ENCODE data around the gene FRMD4A. TPM values are rescaled to one million over a fixed set of nuclear protein-coding genes. Genes with fewer than 3 reads are reported as not detected.

FRMD4A gene
- total RNA-seq, 2 experiments from 2014 or later: 0.82 to 0.94 TPM

DNA sequence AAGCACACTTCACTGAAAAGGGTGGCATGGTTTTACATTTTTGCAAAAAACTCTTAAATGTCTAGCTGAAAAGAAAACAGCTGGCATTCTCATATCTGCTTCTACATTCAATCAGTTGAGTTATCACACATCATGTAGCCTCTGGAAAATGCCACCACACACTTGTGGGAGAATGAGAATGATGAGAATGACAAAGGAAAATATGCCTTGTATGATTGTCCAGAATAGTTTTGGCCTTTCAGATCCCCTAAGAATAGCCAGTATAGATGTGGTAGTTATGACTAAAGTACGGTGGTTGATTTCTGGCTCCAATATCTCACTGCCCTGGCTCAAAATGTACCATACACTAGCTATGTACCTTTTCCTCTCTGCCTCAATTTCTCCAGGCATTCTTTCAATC is 30.2 kb upstream of the FRMD4A start:
- H3K9me3 Mint-ChIP-seq (ENCODE audit: insufficient read depth): no peaks in the 10 kb centered on the region
- no peak for DNase-seq
- POLR2A ChIA-PET: no interaction called here
- no peak for ATAC-seq
- H3K4me3 Mint-ChIP-seq: no peak overlapping the region
- no peak overlapping the region for H3K27ac Mint-ChIP-seq
- H3K36me3 Mint-ChIP-seq (ENCODE audit: low read depth): no peaks in the 10 kb centered on the region
- peaks cover 25% of the 10 kb centered on the region for H3K27me3 Mint-ChIP-seq (ENCODE audit: low read depth)
- CTCF ChIA-PET: no interaction called here
- no peaks in the 10 kb centered on the region for H3K4me1 Mint-ChIP-seq (ENCODE audit: low read depth)

DNA sequence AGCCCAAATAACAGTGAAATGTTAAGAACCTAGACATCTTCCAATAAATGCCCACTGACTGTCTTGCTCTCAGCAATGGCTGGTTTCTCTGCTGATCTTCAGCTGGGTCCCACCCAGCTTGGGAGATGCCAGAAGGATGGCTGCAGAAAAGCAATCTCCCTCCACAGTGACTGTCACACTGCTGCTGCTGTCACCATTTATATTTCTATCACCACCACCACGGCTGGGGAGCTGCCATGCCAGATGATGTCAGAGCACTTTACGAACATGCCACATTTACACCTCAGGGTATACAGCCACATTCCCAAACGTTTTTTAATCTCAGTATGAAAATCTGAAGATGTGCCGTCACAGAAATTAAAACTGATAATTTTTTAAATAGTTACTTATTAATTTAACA is 29.8 kb upstream of the FRMD4A start:
- no peaks in the 10 kb centered on the region for H3K36me3 Mint-ChIP-seq (ENCODE audit: low read depth)
- DNase-seq (no peak), ATAC-seq (no peak)
- no peak overlapping the region for H3K27ac Mint-ChIP-seq
- peaks cover 26% of the 10 kb centered on the region for H3K27me3 Mint-ChIP-seq (ENCODE audit: low read depth)
- H3K9me3 Mint-ChIP-seq (ENCODE audit: insufficient read depth): no peaks in the 10 kb centered on the region
- H3K4me3 Mint-ChIP-seq: no peak overlapping the region
- CTCF ChIA-PET: no interaction called here
- POLR2A ChIA-PET: no interaction called here
- no peaks in the 10 kb centered on the region for H3K4me1 Mint-ChIP-seq (ENCODE audit: low read depth)

DNA sequence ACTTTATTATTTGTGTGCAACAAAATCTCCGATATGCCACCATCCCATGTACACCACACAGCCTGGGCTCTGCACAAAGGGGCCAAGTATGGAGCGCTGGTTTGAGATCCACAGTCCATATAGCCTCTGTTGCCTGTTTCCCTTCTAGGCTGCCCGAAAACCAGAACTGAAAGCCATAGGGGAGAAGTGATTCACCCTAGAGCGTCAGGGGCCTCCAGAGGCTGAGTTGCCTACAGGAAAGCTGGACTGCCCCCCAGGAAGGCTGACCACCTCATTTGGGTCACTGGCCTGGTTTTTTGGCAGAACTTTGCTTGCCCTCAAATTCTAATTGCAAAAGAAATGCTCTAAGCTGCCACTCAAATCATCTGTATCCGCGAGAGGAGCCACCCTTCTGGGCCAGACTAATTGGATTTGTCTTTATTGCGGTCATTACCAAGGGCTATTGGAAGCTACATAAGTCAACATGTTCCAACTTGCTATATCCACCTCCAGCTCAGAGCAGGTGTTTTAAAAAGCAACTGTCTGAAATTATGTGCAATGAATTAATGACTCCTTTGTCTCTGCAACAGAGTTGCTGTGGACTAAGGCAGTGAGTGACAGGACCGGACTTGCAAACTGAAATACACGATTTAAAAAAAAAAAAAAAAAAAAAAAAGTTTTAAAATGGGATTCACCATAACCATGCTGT is 28.3 kb upstream of the FRMD4A start:
- DNase-seq (no peak), ATAC-seq (no peak)
- H3K4me3 Mint-ChIP-seq: no peak overlapping the region
- H3K27me3 Mint-ChIP-seq (ENCODE audit: low read depth): peaks cover 26% of the 10 kb centered on the region
- no peaks in the 10 kb centered on the region for H3K36me3 Mint-ChIP-seq (ENCODE audit: low read depth)
- ChIA-PET POLR2A (no interaction called here), CTCF (no interaction called here)
- H3K4me1 Mint-ChIP-seq (ENCODE audit: low read depth): no peaks in the 10 kb centered on the region
- no peaks in the 10 kb centered on the region for H3K9me3 Mint-ChIP-seq (ENCODE audit: insufficient read depth)
- H3K27ac Mint-ChIP-seq: no peak overlapping the region

DNA sequence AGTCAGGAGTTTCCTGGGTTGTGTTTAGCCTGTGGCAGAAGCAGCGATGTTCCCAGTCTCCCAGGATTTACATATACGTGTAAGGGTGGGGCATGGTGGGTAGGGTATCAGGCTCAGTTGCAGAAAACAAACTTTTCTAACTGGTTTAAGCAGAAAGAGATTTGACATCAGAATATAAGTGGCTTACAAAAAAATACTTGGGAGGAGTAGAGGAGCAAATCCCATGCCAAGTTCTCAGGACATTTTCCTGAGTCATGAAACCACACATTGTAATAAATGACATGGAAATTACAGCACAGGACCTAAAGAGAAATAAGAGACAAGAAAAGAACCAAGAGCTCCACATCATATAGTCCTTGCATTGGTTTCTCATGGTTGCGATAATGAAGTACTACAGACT is 26.2 kb upstream of the FRMD4A start:
- POLR2A ChIA-PET: no interaction called here
- H3K9me3 Mint-ChIP-seq (ENCODE audit: insufficient read depth): no peaks in the 10 kb centered on the region
- no peaks in the 10 kb centered on the region for H3K36me3 Mint-ChIP-seq (ENCODE audit: low read depth)
- DNase-seq: no peak
- H3K4me3 Mint-ChIP-seq: no peak overlapping the region
- no peak for ATAC-seq
- H3K4me1 Mint-ChIP-seq (ENCODE audit: low read depth): no peaks in the 10 kb centered on the region
- CTCF ChIA-PET: no interaction called here
- peaks cover 16% of the 10 kb centered on the region for H3K27me3 Mint-ChIP-seq (ENCODE audit: low read depth)
- no peak overlapping the region for H3K27ac Mint-ChIP-seq

DNA sequence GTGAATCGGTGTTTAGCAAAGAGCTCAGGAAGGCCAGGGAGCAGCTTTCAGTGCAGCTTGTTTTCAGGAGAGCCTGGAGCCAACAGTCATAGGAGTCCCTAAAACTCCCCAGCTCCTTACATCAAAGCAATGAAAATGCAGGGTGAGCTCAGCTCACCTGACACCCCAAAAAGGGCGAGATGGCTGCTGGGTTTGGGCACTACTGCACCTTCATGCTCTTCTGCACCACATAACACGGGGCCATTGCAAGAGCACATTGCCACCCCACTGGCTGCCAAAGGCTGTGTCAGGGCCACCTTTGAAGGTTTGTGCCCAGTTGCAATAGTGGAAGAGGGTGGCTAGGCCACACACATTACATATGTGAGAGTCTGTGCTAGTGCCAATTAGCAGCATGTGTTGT is 25.0 kb upstream of the FRMD4A start:
- Mint-ChIP-seq H3K27ac (no peak overlapping the region), H3K4me1 (ENCODE audit: low read depth) (no peaks in the 10 kb centered on the region), H3K9me3 (ENCODE audit: insufficient read depth) (no peaks in the 10 kb centered on the region), H3K36me3 (ENCODE audit: low read depth) (no peaks in the 10 kb centered on the region), H3K4me3 (no peak overlapping the region), H3K27me3 (ENCODE audit: low read depth) (peaks cover 11% of the 10 kb centered on the region)
- DNase-seq (no peak), ATAC-seq (no peak)
- CTCF ChIA-PET: no interaction called here
- POLR2A ChIA-PET: no interaction called here

DNA sequence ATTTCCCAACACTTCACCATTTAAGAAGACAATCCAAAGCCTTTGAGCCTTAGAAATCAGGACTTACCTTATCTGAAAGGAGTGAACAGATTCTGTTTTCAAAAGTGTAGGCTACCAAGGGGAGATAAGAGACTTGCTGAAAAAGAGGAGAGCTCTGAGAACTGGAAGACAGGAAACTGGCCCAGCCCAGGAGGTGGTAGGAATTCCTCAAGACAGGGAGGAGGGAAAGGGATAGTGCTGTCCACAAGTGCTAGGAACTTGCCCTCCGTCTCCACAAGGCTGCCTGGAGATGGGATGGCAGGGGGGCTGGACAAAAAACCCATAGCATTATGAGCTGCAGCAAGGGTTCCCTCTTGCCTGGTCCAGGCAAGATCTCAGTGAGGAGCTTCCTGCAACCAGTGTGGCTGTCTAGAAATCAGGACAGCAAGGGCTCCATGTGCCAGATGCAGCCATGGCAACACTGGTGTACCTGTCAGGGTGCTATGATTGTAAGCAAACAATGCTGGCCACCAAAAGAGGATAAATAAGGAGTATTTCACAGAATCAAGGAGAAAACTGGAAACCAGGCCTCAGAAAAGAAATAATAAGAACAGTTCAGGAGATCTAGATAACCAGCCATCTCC is 22.7 kb upstream of the FRMD4A start:
- H3K9me3 Mint-ChIP-seq (ENCODE audit: insufficient read depth): no peaks in the 10 kb centered on the region
- ChIA-PET POLR2A (no interaction called here), CTCF (no interaction called here)
- no peak overlapping the region for H3K4me3 Mint-ChIP-seq
- DNase-seq (no peak), ATAC-seq (no peak)
- H3K27ac Mint-ChIP-seq: no peak overlapping the region
- H3K27me3 Mint-ChIP-seq (ENCODE audit: low read depth): peaks cover 8% of the 10 kb centered on the region
- H3K4me1 Mint-ChIP-seq (ENCODE audit: low read depth): no peaks in the 10 kb centered on the region
- no peaks in the 10 kb centered on the region for H3K36me3 Mint-ChIP-seq (ENCODE audit: low read depth)

DNA sequence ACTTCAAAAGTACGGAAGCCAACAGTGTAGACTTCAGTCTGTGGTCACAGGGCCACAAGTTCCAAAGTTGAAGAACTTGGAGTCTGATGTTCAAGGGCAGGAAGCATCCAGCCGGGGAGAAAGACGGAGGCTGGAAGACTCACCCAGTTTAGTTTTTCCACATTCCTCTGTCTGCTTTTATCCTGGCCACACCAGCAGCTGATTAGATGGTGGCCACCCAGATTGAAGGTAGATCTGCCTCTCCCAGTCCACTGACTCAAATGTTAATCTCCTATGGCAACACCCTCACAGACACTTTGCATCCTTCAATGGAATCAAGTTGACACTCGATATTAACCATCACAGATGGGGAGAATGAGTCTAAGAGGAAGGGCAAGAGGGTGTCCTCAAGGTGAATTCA is 19.3 kb upstream of the FRMD4A start:
- ChIA-PET CTCF (no interaction called here), POLR2A (no interaction called here)
- no peak overlapping the region for H3K4me3 Mint-ChIP-seq
- no peaks in the 10 kb centered on the region for H3K4me1 Mint-ChIP-seq (ENCODE audit: low read depth)
- peaks cover 3% of the 10 kb centered on the region for H3K27me3 Mint-ChIP-seq (ENCODE audit: low read depth)
- H3K36me3 Mint-ChIP-seq (ENCODE audit: low read depth): no peaks in the 10 kb centered on the region
- no peak overlapping the region for H3K27ac Mint-ChIP-seq
- ATAC-seq (no peak), DNase-seq (no peak)
- no peaks in the 10 kb centered on the region for H3K9me3 Mint-ChIP-seq (ENCODE audit: insufficient read depth)

DNA sequence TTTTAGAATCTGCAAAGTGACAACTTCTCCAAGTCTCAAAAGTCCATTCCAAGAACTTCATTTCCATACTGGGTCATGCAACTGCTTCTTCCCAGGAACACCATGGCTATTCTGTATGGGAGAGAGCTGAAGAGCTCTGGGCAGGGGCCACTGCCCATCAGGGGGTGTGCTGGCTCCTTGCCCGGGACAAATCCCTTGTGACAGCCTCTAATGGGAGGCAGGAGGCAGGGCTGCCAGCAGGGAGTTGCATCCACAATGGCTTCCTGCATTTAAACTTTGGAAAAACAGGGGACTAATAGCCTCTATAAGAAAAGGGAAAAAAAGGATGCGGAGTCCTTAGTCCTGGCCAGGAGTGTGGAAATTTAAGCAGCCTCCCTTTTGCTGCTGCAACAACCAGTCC is 18.4 kb upstream of the FRMD4A start:
- peaks cover 7% of the 10 kb centered on the region for H3K27me3 Mint-ChIP-seq (ENCODE audit: low read depth)
- DNase-seq: no peak
- ChIA-PET POLR2A (no interaction called here), CTCF (no interaction called here)
- H3K9me3 Mint-ChIP-seq (ENCODE audit: insufficient read depth): no peaks in the 10 kb centered on the region
- H3K36me3 Mint-ChIP-seq (ENCODE audit: low read depth): no peaks in the 10 kb centered on the region
- ATAC-seq: no peak
- H3K4me1 Mint-ChIP-seq (ENCODE audit: low read depth): no peaks in the 10 kb centered on the region
- no peak overlapping the region for H3K4me3 Mint-ChIP-seq
- no peak overlapping the region for H3K27ac Mint-ChIP-seq

DNA sequence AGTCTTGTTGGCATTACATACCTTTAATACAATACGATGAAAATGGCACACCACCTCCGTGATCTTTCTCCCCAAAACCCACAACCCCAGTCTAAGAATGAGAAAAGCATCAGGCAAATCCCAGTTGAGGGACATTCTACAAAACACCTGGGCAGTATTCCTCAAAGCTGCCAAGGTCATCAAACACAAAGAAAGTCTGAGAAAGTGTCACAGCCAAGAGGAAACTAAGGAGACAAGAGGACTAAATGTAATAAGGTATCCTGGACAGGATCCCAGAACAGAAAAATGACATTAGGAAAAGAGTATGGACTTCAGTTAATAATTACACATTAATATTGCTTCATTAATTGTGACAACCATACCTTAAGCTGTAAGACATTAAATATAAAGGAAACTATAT is 14.5 kb upstream of the FRMD4A start:
- H3K4me3 Mint-ChIP-seq: no peak overlapping the region
- no peak for ATAC-seq
- ChIA-PET POLR2A (no interaction called here), CTCF (no interaction called here)
- no peaks in the 10 kb centered on the region for H3K4me1 Mint-ChIP-seq (ENCODE audit: low read depth)
- peaks cover 12% of the 10 kb centered on the region for H3K27me3 Mint-ChIP-seq (ENCODE audit: low read depth)
- H3K9me3 Mint-ChIP-seq (ENCODE audit: insufficient read depth): no peaks in the 10 kb centered on the region
- no peak for DNase-seq
- no peak overlapping the region for H3K27ac Mint-ChIP-seq
- H3K36me3 Mint-ChIP-seq (ENCODE audit: low read depth): no peaks in the 10 kb centered on the region

DNA sequence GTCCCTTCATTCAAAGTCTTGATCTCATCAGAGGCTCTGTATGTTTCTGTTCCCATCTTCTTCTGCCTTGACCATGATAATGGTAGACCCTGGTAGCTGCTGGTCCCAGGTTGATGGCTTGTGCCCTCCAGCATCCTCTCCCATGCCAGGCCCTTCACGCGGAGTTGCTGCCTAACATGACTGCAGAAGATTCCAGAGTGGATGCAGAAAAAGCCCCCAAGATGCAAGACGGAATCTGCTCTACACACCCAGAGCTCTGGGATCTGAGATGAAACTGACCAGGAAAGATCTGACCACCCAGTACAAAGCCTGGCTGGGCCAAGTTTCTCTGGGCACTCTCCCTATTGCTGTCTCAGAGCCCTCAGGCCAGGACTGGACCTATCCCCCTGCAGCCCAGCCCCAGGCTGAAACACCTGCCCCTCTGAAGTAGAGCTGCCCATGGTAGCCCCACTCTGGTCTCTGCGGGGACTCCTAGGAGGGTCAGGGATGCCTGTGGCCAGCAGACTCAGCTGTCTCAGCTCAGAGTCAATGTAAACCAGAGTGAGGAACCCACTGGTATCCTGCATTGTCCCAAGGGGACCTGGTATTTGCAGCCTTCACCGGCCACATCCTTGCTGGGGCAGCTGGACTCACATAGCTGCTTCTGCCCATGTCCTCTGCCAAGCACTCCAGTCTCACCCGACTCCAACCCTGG is 9.5 kb upstream of the FRMD4A start:
- no peak overlapping the region for H3K27ac Mint-ChIP-seq
- H3K4me1 Mint-ChIP-seq (ENCODE audit: low read depth): no peaks in the 10 kb centered on the region
- no peaks in the 10 kb centered on the region for H3K9me3 Mint-ChIP-seq (ENCODE audit: insufficient read depth)
- no peak for DNase-seq
- peaks cover 20% of the 10 kb centered on the region for H3K27me3 Mint-ChIP-seq (ENCODE audit: low read depth)
- no peak overlapping the region for H3K4me3 Mint-ChIP-seq
- no peaks in the 10 kb centered on the region for H3K36me3 Mint-ChIP-seq (ENCODE audit: low read depth)
- no peak for ATAC-seq
- CTCF ChIA-PET: interaction anchor here (0.7 kb wide), 1 partner anchor 31 kb away, joined by 3 read pairs; no protein-coding TSS in a partner anchor
- POLR2A ChIA-PET: no interaction called here

DNA sequence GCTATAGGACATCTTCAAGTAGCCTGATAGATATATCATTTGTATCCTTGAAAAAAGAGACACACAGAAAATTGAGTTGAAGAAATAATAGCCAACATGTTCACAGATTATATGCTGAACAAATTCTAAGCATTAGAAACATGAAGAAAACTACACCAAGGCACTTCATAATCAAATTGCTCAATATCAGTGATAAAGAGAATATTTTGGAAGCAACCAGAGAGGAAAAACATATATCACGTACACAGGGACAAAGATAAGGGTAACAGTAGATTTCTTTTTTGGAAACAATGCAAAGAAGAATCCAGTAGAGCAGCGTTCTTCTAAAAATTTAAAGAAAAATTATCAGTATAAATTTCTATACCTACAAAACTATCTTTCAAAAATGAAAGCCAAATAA is 6.0 kb upstream of the FRMD4A start:
- ChIA-PET CTCF (no interaction called here), POLR2A (no interaction called here)
- H3K36me3 Mint-ChIP-seq (ENCODE audit: low read depth): no peaks in the 10 kb centered on the region
- H3K4me3 Mint-ChIP-seq: no peak overlapping the region
- no peak overlapping the region for H3K27ac Mint-ChIP-seq
- DNase-seq (no peak), ATAC-seq (no peak)
- no peaks in the 10 kb centered on the region for H3K4me1 Mint-ChIP-seq (ENCODE audit: low read depth)
- H3K9me3 Mint-ChIP-seq (ENCODE audit: insufficient read depth): no peaks in the 10 kb centered on the region
- peaks cover 19% of the 10 kb centered on the region for H3K27me3 Mint-ChIP-seq (ENCODE audit: low read depth)

DNA sequence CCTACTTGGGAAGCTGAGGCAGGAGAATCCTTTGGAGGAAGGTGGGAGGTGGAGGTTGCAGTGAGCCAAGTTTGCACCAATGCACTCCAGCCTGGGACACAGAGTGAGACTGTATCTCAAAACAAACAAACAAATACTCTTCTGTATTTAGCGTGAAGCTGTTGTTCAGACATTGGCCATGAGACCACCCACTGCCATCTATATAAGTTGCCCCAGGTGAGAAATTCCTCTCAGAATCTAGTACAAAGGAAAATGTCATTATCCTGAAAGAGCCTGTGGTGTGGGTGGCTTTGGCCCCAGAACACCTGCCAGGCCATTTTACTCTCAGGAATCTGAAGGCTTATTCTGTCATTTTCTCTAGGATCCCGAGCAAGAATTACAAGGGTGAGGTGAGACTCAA is 4.0 kb upstream of the FRMD4A start:
- Mint-ChIP-seq H3K9me3 (ENCODE audit: insufficient read depth) (no peaks in the 10 kb centered on the region), H3K4me1 (ENCODE audit: low read depth) (no peaks in the 10 kb centered on the region), H3K36me3 (ENCODE audit: low read depth) (no peaks in the 10 kb centered on the region), H3K27ac (no peak overlapping the region), H3K4me3 (no peak overlapping the region), H3K27me3 (ENCODE audit: low read depth) (peaks cover 25% of the 10 kb centered on the region)
- ChIA-PET CTCF (interaction anchor here (0.8 kb wide), 1 partner anchor 9 kb away, joined by 4 read pairs; no protein-coding TSS in a partner anchor), POLR2A (no interaction called here)
- no peak for DNase-seq
- ATAC-seq: no peak

All from activated CD8-positive, alpha-beta T cell treated with anti-CD3 and anti-CD28 coated beads, Interleukin-2, amount 10 ng/mL, durations not matched to agents 7 days and 5 days (primary cell).